DOHH2 (cell line): Measurements from ENCODE around the gene GNPNAT1.

Experiments used
- CTCF ChIP-seq: fragments of 200-600 bp; sonication (generic); IDR thresholded peaks from one replicate; pipeline ENCODE4 v1.5.1; 2014; ENCODE audit warnings: antibody characterized with exemption, mild to moderate bottlenecking, low read depth, low read length; ENCODE audit not compliant: poor library complexity, severe bottlenecking
- EZH2phosphoT487 ChIP-seq: fragments of 200-600 bp; sonication (generic); IDR thresholded peaks from 2 replicates; pipeline ENCODE4 v1.6.1; 2017; ENCODE audit warnings: borderline replicate concordance, mild to moderate bottlenecking, antibody characterized with exemption, low read length, moderate library complexity, mixed read lengths

- TF ChIP-seq CTCF (no peak), EZH2phosphoT487 (no peak)
Measured at GRCh38 chr14:52738409-52738808, 53.0 kb downstream of the GNPNAT1 start.
